Stimulated activated effector memory CD8-positive, alpha-beta T cell treated with anti-CD3 and anti-CD28 coated beads, Interleukin-12 subunit alpha, Interleukin-12 subunit beta, amount 100 ng/mL, for 72 hours (primary cell): ENCODE results near the gene CFAP46.

Experiments used
- ATAC-seq: fragments of 150-1000 bp; cut with Tn5 transposase; 2 replicates; pipeline ENCODE4 v1.10.0; 2021
- DNase-seq, 2 donors: peaks; one replicate each; pipeline ENCODE4 v3.0.0; 2021 to 2022; ENCODE audit warnings: low spot score in 2 of 2
- H3K27ac Mint-ChIP-seq: one replicate; pipeline ENCODE4 v1.8.0; 2022; ENCODE audit warnings: mild to moderate bottlenecking, mixed read lengths
- H3K36me3 Mint-ChIP-seq: one replicate; pipeline ENCODE4 v1.8.0; 2022; ENCODE audit warnings: mild to moderate bottlenecking, mixed read lengths
- H3K4me1 Mint-ChIP-seq: one replicate; pipeline ENCODE4 v1.8.0; 2022; ENCODE audit warnings: mixed read lengths
- H3K4me3 Mint-ChIP-seq: one replicate; pipeline ENCODE4 v1.8.0; 2022; ENCODE audit warnings: mild to moderate bottlenecking, mixed read lengths
- H3K9me3 Mint-ChIP-seq: one replicate; pipeline ENCODE4 v1.8.0; 2022; ENCODE audit warnings: mixed read lengths

The CFAP46 gene

DNA sequence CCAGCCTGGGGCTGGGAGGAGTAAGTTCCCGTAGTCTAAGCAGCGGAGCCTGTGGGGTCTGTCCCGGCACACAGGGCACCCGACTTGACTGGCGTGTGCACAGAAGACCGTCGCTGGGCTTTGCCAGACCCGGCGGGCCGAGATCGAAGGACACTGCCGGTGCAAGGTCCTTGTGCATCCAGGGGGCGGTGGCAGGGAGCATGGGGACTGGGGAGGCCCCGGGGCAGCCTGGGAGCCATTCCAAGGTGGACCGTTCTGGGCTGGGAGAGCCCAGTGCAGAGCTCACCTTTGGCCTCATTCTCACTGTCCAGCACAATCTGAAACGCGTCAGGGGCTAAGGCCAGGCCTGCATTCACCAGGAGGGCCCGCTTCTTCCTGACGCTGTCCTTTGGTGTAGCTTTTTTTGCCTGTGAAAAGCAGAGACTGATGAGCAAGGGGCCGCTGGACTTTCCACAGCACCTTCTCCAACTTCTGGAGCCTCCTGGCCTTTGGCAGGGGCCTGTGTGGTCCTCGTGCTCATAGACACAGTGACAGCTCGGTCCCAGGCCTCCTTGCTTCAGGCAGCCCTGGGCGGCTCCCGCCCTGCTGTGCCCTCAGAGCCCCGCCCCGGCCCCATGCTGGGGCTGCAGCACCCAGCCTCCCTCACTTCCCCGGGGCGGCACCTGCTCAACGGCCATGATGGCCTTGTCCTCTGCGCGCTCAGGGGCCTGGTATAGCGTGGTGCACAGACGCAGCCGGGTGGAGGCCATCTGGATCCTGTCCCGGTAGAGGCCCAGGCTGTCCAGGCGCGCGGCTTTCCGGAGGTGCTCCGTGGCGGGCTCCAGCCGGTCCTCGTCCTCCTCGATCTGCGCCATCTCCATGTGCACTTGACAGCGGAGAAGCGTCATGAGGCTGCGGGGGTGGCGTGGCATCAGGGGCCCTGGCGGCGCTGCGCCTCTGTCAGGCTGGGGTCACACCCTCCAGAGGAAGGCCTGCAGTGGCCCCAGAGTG, 20.3 kb downstream of the CFAP46 start:
- H3K4me1 Mint-ChIP-seq = no peaks in the 10 kb centered on the region
- DNase-seq = no peak
- H3K9me3 Mint-ChIP-seq = no peaks in the 10 kb centered on the region
- no peak overlapping the region for H3K4me3 Mint-ChIP-seq
- no peak for ATAC-seq
- no peak overlapping the region for H3K27ac Mint-ChIP-seq
- no peaks in the 10 kb centered on the region for H3K36me3 Mint-ChIP-seq

DNA sequence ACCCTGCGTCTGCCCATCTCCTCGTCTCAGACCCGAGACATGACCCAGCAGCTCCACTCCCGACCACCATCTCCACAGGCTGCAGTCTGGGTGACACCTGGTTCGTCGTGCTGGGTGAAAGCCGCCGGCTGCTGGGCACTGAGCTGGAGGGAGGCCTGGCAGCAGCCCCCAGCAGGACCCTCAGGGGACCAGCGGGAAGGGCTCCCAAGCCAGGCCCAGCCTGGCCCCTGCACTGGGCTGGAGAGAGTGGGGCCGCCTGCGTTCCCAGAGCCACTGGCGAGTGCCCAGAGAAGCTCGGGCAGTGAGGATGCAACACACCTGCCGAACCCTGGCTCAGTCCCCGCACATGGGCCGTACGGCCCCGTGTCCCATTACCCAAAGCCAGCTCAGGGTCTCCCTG, 21.3 kb downstream of the CFAP46 start:
- H3K4me1 Mint-ChIP-seq = no peaks in the 10 kb centered on the region
- no peaks in the 10 kb centered on the region for H3K9me3 Mint-ChIP-seq
- ATAC-seq (no peak), DNase-seq (no peak)
- H3K27ac Mint-ChIP-seq = no peak overlapping the region
- H3K4me3 Mint-ChIP-seq = no peak overlapping the region
- H3K36me3 Mint-ChIP-seq = no peaks in the 10 kb centered on the region

DNA sequence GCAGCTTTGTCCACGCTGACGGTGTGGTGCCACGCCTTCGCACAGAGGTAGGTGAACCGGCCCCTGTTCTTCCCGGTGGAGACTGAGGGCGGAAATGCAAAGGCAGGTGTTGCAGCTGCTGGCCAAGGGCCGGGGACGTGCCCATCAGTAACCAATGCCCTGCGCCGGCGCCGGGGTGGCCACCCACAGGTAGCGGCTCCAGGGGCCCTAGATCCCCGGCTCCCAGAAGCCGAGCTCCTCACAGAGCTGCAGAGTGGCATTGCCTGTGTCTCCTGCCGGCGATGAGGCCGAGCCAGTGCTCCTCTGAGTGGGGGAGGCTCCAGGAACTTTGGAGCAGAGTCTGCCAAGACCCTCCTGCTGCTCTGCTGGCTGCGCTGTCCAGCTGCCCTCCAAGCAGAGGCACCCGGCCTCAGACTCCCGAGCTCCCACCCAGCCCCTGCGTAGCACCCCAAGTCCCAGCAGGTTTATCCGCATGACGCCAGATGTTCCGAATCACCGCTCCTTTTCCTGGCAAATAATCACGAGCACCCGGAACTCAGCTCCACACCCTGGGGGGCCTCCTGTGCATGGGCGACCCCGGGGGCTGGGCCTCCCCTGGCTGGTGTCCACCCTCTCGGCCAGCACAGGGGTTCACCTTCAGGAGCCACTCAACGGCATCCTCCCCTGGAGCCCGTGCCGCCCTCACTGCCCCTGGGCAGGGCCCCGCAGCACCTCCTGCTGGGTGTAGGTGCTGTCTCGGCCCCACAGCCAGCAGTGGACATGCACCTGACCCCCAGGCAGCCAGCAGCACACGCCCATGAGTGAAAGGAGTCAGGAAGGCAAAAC, 22.1 kb downstream of the CFAP46 start:
- Mint-ChIP-seq H3K4me3 (no peak overlapping the region), H3K4me1 (no peaks in the 10 kb centered on the region), H3K9me3 (no peaks in the 10 kb centered on the region), H3K27ac (no peak overlapping the region), H3K36me3 (no peaks in the 10 kb centered on the region)
- DNase-seq (no peak), ATAC-seq (no peak)

DNA sequence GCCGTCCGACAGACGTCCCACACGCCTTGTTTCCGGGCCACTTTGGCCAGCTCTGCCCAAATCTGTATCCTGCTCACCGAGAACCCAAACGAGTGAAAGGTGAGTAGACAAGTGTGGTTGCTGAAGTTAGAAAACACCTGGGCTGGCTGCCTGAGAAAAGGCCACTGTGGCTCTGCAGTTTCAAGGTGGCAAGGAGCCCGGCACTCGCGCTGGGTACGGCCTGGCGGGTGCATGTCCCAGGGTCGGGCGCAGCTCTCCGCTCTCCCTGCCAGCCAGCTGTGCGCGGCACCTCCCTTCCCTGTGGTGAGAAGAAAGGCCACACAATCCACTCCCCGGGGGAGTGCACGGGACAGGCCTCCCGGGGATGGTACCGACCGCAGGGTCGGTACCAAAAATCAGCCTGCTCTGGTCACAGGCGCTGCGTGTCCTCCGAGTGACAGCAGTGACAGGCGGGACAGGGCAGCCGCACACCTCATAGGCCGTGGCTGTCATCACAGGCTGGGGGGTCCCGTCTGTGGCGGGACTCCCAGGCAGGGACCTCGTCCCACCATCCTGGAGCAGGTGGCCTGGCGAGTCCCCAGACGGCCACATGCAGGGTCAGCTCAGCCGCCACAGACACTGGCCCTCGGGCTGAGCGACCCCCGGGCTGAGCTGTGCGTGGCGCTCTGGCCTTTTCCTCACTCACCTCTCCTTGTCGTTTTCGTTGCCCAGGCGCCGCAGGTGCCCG, 22.8 kb downstream of the CFAP46 start:
- no peak for ATAC-seq
- Mint-ChIP-seq H3K36me3 (no peaks in the 10 kb centered on the region), H3K4me1 (no peaks in the 10 kb centered on the region), H3K9me3 (no peaks in the 10 kb centered on the region), H3K4me3 (no peak overlapping the region), H3K27ac (no peak overlapping the region)
- DNase-seq = no peak

DNA sequence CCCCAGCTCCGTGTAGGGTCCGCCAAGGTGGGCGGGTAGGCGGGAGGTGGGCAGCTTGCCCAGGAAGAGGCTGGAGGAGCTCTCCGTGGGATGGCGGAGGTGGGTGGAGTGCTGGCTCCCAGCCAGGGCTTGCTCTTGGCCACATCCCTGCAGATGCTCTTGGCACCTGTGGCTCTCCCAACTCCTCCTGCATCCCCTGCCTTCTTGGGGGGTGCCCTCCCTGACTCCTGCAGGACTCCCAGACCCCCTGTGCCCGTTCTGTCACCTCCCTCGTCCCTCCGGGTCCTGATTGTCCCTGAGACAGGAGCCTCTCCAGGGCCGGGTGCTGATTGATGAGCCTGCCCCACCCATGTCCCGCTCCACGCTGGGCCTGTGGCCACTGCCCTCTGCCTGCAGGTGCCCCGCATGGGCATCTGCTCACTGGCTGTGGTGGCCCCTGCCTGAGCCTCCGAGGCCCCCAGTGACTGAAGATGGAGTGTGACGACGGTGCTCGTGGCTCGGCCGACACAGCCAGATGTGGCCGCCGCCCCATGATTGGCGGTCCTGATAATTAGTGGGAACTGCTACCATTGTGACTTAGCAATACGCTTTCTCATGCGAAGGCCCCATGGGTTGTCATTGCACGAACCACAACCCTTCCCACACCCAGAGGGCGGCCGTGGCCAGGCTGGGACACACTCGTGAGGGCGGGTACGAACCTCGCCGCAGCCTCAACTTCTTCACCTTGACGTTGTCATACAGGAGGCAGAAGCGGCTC, 23.6 kb downstream of the CFAP46 start:
- no peaks in the 10 kb centered on the region for H3K4me1 Mint-ChIP-seq
- ATAC-seq = no peak
- H3K36me3 Mint-ChIP-seq = no peaks in the 10 kb centered on the region
- no peak overlapping the region for H3K27ac Mint-ChIP-seq
- H3K4me3 Mint-ChIP-seq = no peak overlapping the region
- DNase-seq = no peak
- no peaks in the 10 kb centered on the region for H3K9me3 Mint-ChIP-seq

DNA sequence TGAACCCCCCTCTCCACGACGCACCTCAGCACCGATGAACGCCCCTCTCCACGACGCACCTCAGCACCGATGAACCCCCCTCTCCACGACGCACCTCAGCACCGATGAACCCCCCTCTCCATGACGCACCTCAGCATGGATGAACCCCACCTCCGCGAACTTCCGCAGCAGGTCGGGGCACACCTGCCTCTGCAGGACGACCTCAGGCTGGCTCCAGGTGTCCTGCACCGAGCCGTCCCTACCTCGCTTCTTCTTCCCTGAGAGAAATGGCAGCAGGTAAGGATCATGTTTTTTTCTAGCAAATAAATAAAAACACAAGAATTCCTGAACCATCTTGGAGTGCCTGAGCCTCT, 24.1 kb downstream of the CFAP46 start:
- Mint-ChIP-seq H3K9me3 (no peaks in the 10 kb centered on the region), H3K4me1 (no peaks in the 10 kb centered on the region), H3K36me3 (no peaks in the 10 kb centered on the region), H3K27ac (no peak overlapping the region), H3K4me3 (no peak overlapping the region)
- no peak for DNase-seq
- no peak for ATAC-seq

DNA sequence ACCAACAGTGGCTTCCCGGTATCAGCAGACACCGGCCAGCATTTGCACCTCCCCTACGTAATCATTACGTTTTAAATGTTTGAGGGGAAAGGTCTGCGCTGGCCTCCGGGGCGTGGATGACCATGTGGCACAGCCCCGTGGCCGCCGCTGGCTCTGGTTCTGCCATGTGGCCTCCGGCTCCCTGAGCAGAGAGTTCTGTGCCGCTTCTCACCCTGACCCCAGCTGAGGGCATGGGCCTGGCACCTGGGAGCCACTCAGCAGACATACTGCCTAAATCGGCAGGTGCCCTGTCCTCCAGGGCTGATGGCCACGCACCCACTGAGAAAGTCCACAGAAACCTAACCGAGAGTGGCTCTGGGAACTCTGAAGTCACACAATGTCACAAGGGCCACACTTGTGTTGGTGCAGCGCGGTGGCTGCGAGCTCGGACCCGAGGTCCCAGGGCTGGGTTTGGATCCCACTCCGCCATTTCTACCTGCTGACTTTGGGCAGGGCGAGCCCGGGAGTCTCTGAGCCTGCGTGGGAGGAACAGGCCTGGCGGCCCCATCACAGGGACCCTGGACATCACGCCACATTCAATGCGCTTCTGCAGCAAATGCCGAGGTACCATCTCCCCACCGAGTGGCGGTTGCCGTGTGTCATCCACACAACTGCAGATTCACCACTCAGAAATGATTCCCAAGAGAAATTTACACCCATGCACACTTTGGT, 25.3 kb downstream of the CFAP46 start:
- ATAC-seq (no peak), DNase-seq (no peak)
- Mint-ChIP-seq H3K4me1 (no peaks in the 10 kb centered on the region), H3K36me3 (no peaks in the 10 kb centered on the region), H3K27ac (no peak overlapping the region), H3K4me3 (no peak overlapping the region), H3K9me3 (no peaks in the 10 kb centered on the region)

DNA sequence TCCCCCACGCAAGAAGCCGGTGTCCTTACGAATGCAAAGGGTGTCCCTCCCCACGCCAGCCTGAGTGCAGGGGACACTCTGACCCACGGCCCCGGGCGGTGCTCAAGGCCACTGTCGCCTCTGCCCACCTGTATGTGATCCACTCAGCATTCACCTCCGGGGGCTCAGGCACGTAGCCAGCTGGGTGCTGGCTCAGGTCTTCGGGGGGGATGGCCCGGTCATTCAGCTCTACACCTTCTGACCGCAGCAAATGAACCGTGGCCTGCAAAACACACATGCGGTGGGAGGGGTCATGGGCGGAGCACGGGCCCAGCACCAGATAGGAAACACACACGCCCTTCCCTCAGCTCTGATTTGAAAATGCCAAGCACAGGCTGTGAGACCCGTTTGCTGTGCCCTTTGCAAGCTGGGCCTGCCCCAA, 25.9 kb downstream of the CFAP46 start:
- ATAC-seq = no peak
- Mint-ChIP-seq H3K36me3 (no peaks in the 10 kb centered on the region), H3K27ac (no peak overlapping the region), H3K4me3 (no peak overlapping the region), H3K4me1 (no peaks in the 10 kb centered on the region), H3K9me3 (no peaks in the 10 kb centered on the region)
- DNase-seq = no peak

DNA sequence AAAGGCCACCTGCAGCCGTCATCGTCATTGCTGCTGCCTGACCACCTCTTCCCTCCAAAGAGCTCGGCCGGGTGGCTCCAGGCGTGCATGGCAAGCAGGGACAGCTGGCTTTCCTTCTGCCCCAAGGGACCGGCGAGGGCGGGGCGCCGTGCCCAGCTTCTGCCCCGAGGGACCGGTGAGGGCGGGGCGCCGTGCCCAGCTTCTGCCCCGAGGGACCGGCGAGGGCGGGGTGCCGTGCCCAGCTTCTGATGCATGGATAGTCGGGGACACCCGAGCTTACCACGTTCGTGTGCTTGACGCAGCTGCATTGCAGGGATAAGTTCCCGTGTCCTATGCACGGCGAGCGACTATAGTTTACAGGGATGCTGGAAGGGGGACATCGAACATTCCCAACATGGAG, 27.0 kb downstream of the CFAP46 start:
- no peaks in the 10 kb centered on the region for H3K36me3 Mint-ChIP-seq
- H3K4me3 Mint-ChIP-seq = no peak overlapping the region
- H3K9me3 Mint-ChIP-seq = no peaks in the 10 kb centered on the region
- DNase-seq (no peak), ATAC-seq (no peak)
- no peak overlapping the region for H3K27ac Mint-ChIP-seq
- no peaks in the 10 kb centered on the region for H3K4me1 Mint-ChIP-seq

DNA sequence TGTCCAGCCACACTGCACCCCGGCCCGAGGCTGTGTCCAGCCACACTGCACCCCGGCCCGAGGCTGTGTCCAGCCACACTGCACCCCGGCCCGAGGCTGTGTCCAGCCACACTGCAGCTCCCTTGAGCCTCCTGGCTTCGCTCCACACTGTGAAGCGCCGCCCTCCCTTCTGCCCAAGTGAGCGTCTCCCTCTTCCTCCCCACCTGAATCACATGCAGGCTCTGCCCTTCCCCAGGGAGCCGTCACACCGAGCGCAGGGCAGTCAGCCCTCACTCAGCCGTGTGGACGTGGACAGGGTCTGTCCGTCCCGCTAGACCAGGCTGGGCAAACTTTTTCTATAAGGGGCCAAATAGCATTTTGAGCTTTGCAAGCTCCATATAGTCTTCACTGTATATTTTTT, 27.6 kb downstream of the CFAP46 start:
- Mint-ChIP-seq H3K9me3 (no peaks in the 10 kb centered on the region), H3K4me3 (no peak overlapping the region), H3K27ac (no peak overlapping the region), H3K36me3 (no peaks in the 10 kb centered on the region), H3K4me1 (no peaks in the 10 kb centered on the region)
- ATAC-seq = no peak
- no peak for DNase-seq

DNA sequence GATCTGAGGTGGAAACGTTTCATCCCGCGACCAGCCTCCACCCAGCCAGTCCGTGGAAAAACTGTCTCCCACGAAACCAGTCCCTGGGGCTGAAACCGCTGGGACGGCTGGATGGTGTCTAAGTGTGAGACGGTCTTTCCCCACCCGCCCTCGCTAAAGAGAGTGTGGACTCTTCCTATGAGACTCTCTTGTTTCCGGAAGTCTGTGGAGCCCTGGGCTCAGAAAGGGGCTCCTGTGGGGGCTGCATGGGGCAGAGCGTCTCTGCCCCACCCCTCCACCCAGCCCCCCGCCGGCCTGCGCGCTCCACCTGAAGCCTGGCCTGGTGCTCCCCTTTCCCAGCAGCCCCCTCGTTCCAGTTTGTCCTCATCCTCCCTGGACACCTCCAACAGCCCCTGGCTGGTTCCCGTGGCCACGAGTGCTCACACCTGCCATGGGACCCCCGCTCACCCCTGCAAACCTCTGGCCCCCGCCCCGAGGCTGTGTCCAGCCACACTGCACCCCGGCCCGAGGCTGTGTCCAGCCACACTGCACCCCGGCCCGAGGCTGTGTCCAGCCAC, 28.7 kb downstream of the CFAP46 start:
- Mint-ChIP-seq H3K4me1 (no peaks in the 10 kb centered on the region), H3K4me3 (no peak overlapping the region), H3K27ac (no peak overlapping the region), H3K36me3 (no peaks in the 10 kb centered on the region), H3K9me3 (no peaks in the 10 kb centered on the region)
- DNase-seq = no peak
- no peak for ATAC-seq

DNA sequence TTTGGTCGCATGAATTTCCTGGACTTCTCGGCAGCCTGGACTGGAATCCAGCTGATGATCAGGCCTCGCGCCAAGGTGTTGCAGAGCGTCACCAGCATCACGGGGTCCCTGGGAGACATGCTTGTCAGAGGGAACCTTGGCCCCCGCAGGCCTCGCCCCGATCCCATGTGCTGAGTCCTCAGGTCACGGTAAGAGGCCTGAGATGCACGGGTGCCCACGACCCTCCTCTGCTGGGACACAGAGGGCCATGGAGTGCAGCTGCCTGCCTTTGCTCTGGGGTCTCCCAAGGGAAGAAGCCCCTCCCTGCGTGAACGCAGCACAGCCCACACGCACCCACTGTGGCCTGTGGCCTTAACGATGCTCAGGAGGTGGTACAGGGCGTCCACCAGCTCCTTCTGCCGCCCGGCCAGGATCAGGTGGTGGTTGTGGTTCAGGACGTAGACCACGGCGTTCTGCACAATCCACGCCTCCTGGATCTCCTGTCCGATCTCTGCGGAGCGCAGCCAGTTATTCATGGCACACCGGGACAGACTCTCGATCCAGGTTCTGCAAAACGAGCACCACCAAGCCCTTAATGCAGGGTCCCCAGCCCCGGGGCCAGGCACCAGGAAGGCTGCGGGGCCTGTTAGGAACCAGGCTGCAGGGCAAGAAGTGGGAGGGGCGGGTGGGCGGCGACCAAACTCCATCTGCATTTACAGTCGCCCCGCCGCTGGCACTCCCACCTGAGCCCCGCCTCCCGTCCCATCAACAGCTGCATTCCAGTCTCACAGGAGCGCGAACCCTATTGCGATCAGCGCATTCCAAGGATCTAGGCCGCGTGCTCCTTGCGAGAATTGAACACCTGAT, 29.4 kb downstream of the CFAP46 start:
- ATAC-seq = no peak
- DNase-seq = no peak
- no peaks in the 10 kb centered on the region for H3K4me1 Mint-ChIP-seq
- no peaks in the 10 kb centered on the region for H3K9me3 Mint-ChIP-seq
- H3K27ac Mint-ChIP-seq = no peak overlapping the region
- no peaks in the 10 kb centered on the region for H3K36me3 Mint-ChIP-seq
- no peak overlapping the region for H3K4me3 Mint-ChIP-seq

DNA sequence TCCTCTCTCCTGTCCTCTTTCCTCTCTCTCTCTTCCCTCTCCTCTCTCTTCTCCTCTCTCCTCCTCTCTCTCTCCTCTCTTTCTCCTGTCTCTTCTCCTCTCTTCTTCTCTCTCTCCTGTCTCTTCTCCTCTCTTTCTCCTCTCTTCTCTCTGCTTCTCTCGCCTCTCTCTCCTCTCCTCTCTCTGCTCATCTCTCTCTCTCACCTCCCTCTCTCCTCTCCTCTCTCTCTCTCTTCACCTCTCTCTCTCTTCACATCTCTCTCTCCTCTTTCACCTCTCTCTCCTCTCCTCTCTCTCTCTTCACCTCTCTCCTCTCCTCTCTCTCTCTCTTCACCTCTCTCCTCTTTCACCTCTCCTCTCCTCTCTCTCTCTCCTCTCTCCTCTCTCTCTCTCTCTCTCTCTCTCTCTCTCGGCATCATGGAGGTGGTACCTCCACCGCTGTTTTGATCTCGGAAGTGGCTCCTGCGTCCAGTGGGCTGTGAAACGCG, 30.1 kb downstream of the CFAP46 start:
- no peaks in the 10 kb centered on the region for H3K4me1 Mint-ChIP-seq
- no peak overlapping the region for H3K27ac Mint-ChIP-seq
- DNase-seq (no peak), ATAC-seq (no peak)
- H3K4me3 Mint-ChIP-seq = no peak overlapping the region
- no peaks in the 10 kb centered on the region for H3K36me3 Mint-ChIP-seq
- no peaks in the 10 kb centered on the region for H3K9me3 Mint-ChIP-seq
